ENCODE data around the gene SLC16A3.
"Not testable (repeated sequence)": the region's sequence is repeated elsewhere in the genome, so short reads cannot be mapped to it uniquely, and the experiment has no call there.

Gene SLC16A3

DNA sequence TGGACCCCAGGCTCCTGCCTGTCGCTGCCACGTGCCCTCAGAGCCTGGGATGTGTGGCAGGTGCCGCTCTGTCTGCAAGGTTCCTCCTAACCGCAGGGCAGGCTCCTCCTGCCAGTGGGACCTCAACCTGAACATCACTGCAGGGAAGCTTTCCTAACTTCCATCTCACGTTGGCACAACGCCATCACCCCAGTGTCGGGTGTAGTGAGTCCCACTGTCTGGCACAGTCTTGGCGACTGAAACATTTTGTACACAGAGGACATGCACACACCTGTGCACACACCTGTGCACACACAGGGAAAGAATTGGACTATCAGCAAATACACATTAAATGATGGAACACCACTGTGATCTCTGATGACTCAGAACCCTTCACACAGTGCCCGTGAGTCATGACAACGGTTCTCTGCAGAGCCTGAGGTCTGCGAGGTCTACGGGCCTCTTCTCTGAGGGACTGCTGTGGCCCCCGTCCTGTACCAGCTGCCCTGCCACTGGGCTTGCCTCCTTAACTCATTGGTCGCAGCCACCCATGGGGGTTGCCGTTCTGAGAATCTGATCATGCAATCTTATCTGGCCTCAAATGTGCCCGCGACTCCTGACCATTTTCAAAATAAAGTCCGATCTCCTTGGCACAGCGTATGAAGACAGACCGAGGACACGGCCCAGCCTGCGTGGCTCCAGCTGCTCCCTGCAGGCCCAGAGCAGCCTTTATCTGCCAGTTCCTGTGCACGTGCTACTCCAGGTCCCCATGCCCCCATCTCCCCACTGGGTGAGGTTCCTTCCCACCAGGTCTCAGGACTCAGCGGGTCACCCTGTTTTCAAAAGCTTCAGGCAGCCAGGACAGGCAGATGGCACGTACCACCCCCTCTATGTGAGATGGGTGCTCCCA is 23.8 kb upstream of the SLC16A3 start:
- peak in 1 of 2 donors; percentile 52 for DNase-seq (ENCODE audit: low read depth in 2 of 2)

GRCh38 chr17:82205720-82206508 is 22.9 kb upstream of the SLC16A3 start:
- DNase-seq (ENCODE audit: low read depth in 2 of 2): peak; percentile 63 to 70

DNA sequence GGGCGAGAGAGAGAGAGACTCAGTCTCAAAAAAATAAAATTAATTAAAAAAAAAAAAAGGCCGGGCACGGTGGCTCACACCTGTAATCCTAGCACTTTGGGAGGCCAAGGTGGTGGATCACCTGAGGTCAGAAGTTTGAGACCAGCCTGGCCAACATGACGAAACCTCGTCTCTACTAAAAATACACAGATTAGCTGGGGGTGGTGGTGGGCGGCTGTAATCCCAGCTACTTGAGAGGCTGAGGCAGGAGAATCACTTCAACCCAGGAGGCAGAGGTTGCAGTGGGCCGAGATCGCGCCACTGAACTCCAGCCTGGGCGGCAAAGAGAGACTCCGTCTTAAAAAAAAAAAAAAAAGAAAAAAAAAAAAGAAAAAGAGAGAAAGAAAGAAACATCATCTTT is 18.2 kb upstream of the SLC16A3 start:
- DNase-seq (ENCODE audit: low read depth in 2 of 2): not testable (repeated sequence)

GRCh38 chr17:82212331-82213250 is 16.3 kb upstream of the SLC16A3 start, which contains the start of gene CCDC57:
CCDC57 (minus strand) TSS chr17:82212842; CDS start chr17:82201944, 10,898 bp downstream.
- DNase-seq (ENCODE audit: low read depth in 2 of 2): peak; percentile 68 to 73

DNA sequence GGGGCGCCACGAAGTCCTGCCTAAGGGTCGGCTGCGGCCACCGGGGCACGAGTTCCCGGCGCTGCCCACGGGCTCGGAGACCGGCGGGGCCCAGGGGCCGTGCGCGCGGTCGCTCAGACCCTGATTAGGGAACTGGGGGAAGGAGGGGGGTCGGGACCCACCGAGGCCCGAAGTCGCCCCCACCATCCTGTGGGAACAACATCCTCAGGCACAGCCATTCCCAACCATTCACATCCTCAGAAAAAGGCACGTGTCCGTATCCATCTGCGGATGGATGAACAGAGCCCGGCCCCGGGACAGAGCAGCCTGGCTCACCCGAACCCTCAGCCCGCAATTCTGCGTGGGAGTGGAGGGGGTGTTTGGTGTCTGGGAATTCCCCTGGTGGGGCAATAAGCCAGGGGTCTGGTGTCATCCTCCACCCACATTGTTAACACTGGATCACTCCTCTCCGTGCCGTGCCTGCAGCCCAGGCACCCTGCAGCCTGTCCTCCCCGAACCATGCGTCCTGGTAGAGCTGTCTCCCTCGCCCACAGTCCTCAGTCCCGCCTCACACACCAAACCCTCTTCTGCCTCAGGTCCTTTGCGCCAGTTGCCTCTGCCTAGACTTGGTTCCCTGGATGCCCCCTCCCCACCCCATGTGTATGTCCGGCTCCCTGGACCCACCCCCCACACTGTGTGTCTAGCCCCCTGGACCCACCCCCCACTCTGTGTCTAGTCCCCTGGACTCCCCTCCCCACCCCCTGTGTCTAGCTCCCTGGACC is 15.4 kb upstream of the SLC16A3 start:
- DNase-seq (ENCODE audit: low read depth in 2 of 2): peak; percentile 62 to 64

- DNase-seq (ENCODE audit: low read depth in 2 of 2): no peak
These were observed 14.7 kb upstream of the SLC16A3 start for GRCh38 chr17:82214012-82214628.

DNA sequence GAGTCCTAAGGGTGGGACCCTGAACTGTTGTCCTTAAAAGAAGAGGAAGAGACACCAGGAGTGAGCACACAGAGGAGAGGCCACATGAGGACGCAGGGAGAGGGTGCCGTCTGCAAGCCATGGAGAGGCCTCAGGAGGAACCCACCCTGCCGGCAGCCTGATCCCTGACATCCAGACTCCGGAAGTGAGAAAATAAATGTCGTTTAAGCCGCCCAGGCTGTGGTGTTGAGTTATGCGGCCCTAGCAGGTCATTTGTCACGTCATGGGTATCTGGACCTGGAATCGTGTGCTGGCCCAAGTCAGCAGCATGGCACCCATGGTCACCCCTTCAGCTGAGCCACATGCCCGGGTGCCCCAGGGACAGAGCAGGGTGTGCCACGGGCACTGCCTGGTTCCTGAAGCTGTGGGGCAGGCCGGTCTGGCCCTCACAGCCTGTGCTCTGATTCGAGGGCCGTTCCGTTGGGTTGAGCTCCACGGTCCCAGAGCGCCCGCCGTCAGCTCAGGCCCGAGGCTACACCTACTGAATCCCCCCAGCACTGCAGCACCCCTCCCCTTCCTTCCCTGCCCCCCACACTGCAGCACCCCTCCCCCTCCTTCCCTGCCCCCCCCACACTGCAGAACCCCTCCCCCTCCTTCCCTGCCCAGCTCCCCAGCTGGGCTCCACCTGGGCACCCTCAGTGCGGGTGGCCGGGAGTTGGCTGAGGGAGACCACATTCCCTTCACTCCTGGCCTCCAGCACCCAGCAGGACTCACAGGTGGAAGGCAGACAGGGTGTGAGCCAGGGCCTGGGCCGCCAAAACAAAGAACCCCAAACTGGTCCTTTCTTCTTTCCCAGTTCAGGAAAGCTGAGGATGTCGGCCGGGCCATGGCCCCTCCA is 13.5 kb upstream of the SLC16A3 start:
- no peak for DNase-seq (ENCODE audit: low read depth in 2 of 2)

DNA sequence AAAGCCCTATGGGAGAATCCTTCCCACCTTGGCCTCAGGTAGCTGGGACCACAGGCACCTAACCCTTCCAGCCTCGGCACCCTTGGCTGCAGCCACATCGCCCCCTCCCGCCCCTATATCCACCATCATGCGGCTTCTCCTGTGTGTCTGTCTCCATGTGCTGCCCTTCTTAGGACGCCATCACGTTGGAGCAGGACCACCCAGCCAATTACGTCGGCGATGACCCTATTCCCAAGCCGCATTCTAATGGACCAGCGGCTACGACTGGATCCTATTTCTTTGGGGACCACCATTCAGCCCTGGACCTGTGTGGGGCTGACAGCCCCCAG is 12.9 kb upstream of the SLC16A3 start:
- DNase-seq (ENCODE audit: low read depth in 2 of 2): no peak

GRCh38 chr17:82216301-82217119 is 12.3 kb upstream of the SLC16A3 start:
- no peak for DNase-seq (ENCODE audit: low read depth in 2 of 2)

GRCh38 chr17:82217120-82217529 is 11.7 kb upstream of the SLC16A3 start:
- DNase-seq (ENCODE audit: low read depth in 2 of 2): no peak

DNA sequence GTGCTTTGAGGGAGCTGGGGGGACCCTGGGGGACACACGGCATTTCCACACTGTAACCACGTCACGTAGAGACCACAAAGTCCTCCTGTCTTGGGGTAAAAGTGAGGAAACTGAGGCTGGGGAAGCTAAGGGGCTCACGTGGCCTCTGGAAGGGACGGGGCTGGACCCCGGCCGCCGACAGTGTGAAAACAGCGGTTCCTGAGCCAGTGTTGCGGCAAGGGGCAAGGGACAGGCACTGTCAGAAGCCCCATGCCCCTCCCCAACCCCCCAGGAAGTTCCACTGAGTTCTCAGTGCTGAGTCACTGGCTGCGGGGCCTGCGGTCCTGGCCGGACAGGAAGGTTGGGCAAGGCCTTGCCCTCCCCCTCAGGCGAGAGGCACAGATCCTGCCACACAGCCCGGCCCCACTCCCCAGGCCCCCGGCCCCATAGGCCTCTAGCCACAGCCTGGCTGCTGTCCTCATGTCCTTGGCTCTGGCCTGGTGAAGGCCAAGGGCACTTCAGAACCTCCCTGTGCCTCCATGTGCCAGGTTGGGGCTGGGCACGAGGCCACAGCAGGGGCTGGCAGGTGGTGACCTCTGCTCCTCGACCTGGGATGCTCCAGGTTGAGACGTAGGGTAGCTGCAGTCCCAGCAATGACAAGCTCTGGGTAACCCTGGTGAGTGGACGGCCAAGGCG is 11.2 kb upstream of the SLC16A3 start:
- no peak for DNase-seq (ENCODE audit: low read depth in 2 of 2)

DNA sequence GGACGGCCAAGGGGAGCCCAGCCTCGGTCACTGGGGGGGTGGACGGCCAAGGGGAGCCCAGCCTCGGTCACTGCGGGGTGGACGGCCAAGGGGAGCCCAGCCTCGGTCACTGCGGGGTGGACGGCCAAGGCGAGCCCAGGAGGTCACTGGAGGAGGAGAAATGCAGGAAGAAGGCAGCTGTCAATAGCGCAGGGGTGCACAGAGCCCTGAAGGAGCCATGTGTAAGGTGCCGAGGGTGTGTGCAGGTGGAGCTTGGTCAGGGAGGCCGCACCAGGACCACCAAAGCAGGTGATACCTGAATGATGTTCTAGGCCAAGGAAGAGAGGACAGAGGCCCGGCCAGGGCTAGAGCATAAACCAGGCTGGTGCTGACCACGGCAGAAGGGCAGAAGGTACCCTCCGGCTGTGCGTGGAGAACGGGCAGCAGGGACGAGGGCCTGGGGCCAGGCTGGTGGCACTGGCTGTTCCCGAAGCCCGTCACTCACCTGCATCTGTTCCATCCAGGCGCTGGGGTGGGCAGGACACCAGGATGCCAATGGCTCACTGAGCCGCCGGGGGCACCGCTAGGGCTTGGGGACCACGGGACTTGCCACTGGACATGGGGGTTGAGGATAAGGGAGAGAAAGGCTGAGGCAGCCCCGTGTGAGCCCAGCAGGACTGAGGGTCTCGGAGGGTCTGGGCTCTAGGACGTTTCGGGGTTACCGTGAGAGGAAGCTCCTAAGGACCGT is 10.3 kb upstream of the SLC16A3 start:
- DNase-seq (ENCODE audit: low read depth in 2 of 2): no peak

- DNase-seq (ENCODE audit: low read depth in 2 of 2): no peak
These were observed 9.8 kb upstream of the SLC16A3 start for GRCh38 chr17:82219083-82219482.

GRCh38 chr17:82219753-82220709 is 8.8 kb upstream of the SLC16A3 start:
- DNase-seq (ENCODE audit: low read depth in 2 of 2): no peak

DNA sequence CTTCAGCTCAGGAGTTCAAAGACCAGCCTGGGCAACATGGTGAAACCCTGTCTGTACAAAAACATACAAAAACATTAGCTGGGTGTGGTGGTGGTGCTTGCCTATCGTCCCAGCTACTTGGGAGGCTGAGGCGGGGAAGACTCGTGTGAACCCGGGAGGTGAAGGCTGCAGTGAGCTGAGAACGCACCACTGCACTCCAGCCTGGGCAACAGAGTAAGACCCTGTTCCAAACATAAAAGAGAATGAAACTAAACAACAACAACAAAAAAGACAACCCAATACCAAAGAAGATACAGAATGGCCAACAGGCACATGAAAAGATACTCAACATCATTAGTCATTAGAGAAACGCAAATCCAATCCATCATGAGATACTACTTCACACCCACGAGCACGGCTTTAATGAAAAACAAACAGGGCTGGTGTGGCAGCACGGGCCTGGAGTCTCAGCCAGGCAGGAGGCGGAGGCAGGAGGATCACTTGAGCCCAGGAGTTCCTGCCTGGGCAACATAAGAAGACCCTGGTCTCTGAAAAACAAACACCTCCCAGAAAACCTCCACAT is 7.4 kb upstream of the SLC16A3 start:
- no peak for DNase-seq (ENCODE audit: low read depth in 2 of 2)

GRCh38 chr17:82222816-82223215 is 6.0 kb upstream of the SLC16A3 start:
- no peak for DNase-seq (ENCODE audit: low read depth in 2 of 2)
